ACC112 (cell line): Measurements from ENCODE around the gene ZBTB34.

Experiments used
- H2AFZ ChIP-seq: fragments of 200-600 bp; sonication (generic); one replicate; pipeline ENCODE4 v1.6.0; 2017; ENCODE audit warnings: antibody characterized with exemption, low read length; ENCODE audit not compliant: unreplicated experiment
- H3K27ac ChIP-seq: fragments of 200-600 bp; sonication (generic); 2 replicates; pipeline ENCODE4 v1.5.1; 2014; ENCODE audit warnings: low read depth, mild to moderate bottlenecking, antibody characterized with exemption, low read length, moderate library complexity
- H3K27me3 ChIP-seq: fragments of 200-600 bp; sonication (generic); 2 replicates; pipeline ENCODE4 v1.6.1; 2014; ENCODE audit warnings: mild to moderate bottlenecking, antibody characterized with exemption, low read length, moderate library complexity, mixed read lengths; ENCODE audit not compliant: insufficient read depth
- H3K36me3 ChIP-seq: fragments of 200-600 bp; sonication (generic); 2 replicates; pipeline ENCODE4 v1.6.1; 2016; ENCODE audit warnings: mild to moderate bottlenecking, antibody characterized with exemption, low read length, moderate library complexity, mixed read lengths; ENCODE audit not compliant: insufficient read depth
- H3K4me1 ChIP-seq: fragments of 200-600 bp; sonication (generic); one replicate; pipeline ENCODE4 v1.6.1; 2016; ENCODE audit warnings: low read length, mixed read lengths; ENCODE audit not compliant: insufficient read depth, unreplicated experiment, control insufficient read depth
- H3K4me3 ChIP-seq: fragments of 200-600 bp; sonication (generic); 2 replicates; pipeline ENCODE4 v1.5.1; 2014; ENCODE audit warnings: mild to moderate bottlenecking, low read depth, low read length
- H3K79me2 ChIP-seq: fragments of 200-600 bp; sonication (generic); one replicate; pipeline ENCODE4 v1.6.0; 2016; ENCODE audit warnings: low read length; ENCODE audit not compliant: control insufficient read depth, unreplicated experiment, insufficient read depth

Gene ZBTB34

GRCh38 chr9:126886897-126887296, 26.5 kb downstream of the ZBTB34 start:
- no peaks in the 10 kb centered on the region for H3K4me1 ChIP-seq
- H3K27ac ChIP-seq = no peak overlapping the region

GRCh38 chr9:126891676-126892075, 31.2 kb downstream of the ZBTB34 start:
- no peak overlapping the region for H3K27ac ChIP-seq
- no peaks in the 10 kb centered on the region for H3K27me3 ChIP-seq
- no peak overlapping the region for H3K4me3 ChIP-seq
- no peaks in the 10 kb centered on the region for H3K79me2 ChIP-seq
- no peaks in the 10 kb centered on the region for H3K36me3 ChIP-seq
- no peaks in the 10 kb centered on the region for H3K4me1 ChIP-seq
- no peak overlapping the region for H2AFZ ChIP-seq

More at GRCh38 chr9:126886897-126887296, 26.5 kb downstream of the ZBTB34 start:
- Histone ChIP-seq H3K27me3 (no peaks in the 10 kb centered on the region), H3K4me3 (no peak overlapping the region), H3K36me3 (no peaks in the 10 kb centered on the region), H2AFZ (no peak overlapping the region), H3K79me2 (no peaks in the 10 kb centered on the region)

GRCh38 chr9:126893079-126893478, 32.6 kb downstream of the ZBTB34 start:
- Histone ChIP-seq H3K4me3 (no peak overlapping the region), H3K4me1 (no peaks in the 10 kb centered on the region)

GRCh38 chr9:126894052-126894603, 33.7 kb downstream of the ZBTB34 start:
- no peaks in the 10 kb centered on the region for H3K4me1 ChIP-seq

More at GRCh38 chr9:126893079-126893478, 32.6 kb downstream of the ZBTB34 start:
- Histone ChIP-seq H3K27ac (no peak overlapping the region), H3K27me3 (no peaks in the 10 kb centered on the region), H3K36me3 (no peaks in the 10 kb centered on the region), H3K79me2 (no peaks in the 10 kb centered on the region), H2AFZ (no peak overlapping the region)

GRCh38 chr9:126902210-126902609, 41.8 kb downstream of the ZBTB34 start:
- no peak overlapping the region for H3K27ac ChIP-seq
- H3K4me3 ChIP-seq = no peak overlapping the region
- H3K4me1 ChIP-seq = no peaks in the 10 kb centered on the region
- H2AFZ ChIP-seq = no peak overlapping the region
- peaks cover 27% of the 10 kb centered on the region for H3K27me3 ChIP-seq
- no peaks in the 10 kb centered on the region for H3K36me3 ChIP-seq
- no peaks in the 10 kb centered on the region for H3K79me2 ChIP-seq

More at GRCh38 chr9:126894052-126894603, 33.7 kb downstream of the ZBTB34 start:
- Histone ChIP-seq H3K79me2 (no peaks in the 10 kb centered on the region), H2AFZ (no peak overlapping the region), H3K4me3 (no peak overlapping the region), H3K36me3 (no peaks in the 10 kb centered on the region), H3K27me3 (no peaks in the 10 kb centered on the region), H3K27ac (no peak overlapping the region)

- Histone ChIP-seq H3K4me1 (no peaks in the 10 kb centered on the region), H3K36me3 (no peaks in the 10 kb centered on the region), H3K27ac (no peak overlapping the region), H3K27me3 (peaks cover 45% of the 10 kb centered on the region), H3K79me2 (no peaks in the 10 kb centered on the region), H3K4me3 (no peak overlapping the region), H2AFZ (no peak overlapping the region)
These were observed 44.1 kb downstream of the ZBTB34 start for GRCh38 chr9:126904586-126904985.

GRCh38 chr9:126906091-126906490, 45.7 kb downstream of the ZBTB34 start:
- Histone ChIP-seq H3K27ac (no peak overlapping the region), H2AFZ (no peak overlapping the region), H3K79me2 (no peaks in the 10 kb centered on the region), H3K36me3 (no peaks in the 10 kb centered on the region), H3K4me1 (no peaks in the 10 kb centered on the region), H3K27me3 (peaks cover 47% of the 10 kb centered on the region), H3K4me3 (no peak overlapping the region)

- Histone ChIP-seq H3K36me3 (no peaks in the 10 kb centered on the region), H3K27ac (no peak overlapping the region), H3K4me3 (no peak overlapping the region), H3K4me1 (no peaks in the 10 kb centered on the region), H3K79me2 (no peaks in the 10 kb centered on the region), H2AFZ (no peak overlapping the region), H3K27me3 (peaks cover 55% of the 10 kb centered on the region)
These were observed 46.6 kb downstream of the ZBTB34 start for GRCh38 chr9:126907058-126907457.

GRCh38 chr9:126914458-126915280, 54.2 kb downstream of the ZBTB34 start, which contains the start of gene RALGPS1:
RALGPS1 (plus strand) TSS chr9:126914782; CDS start chr9:126962290, 47,508 bp downstream.
- Histone ChIP-seq H2AFZ (peak within 1 kb of the TSS; percentile 53), H3K79me2 (no peaks in the 10 kb centered on the region), H3K4me3 (peak within 1 kb of the TSS; percentile 78), H3K4me1 (no peaks in the 10 kb centered on the region), H3K36me3 (no peaks in the 10 kb centered on the region), H3K27me3 (peaks cover 31% of the 10 kb centered on the region), H3K27ac (no peak within 1 kb of the TSS)

GRCh38 chr9:126915281-126915816, 54.9 kb downstream of the ZBTB34 start:
- no peak overlapping the region for H3K4me3 ChIP-seq

More at GRCh38 chr9:126915281-126915816, 54.9 kb downstream of the ZBTB34 start:
- no peak overlapping the region for H2AFZ ChIP-seq
- no peaks in the 10 kb centered on the region for H3K79me2 ChIP-seq
- no peak overlapping the region for H3K27ac ChIP-seq
- peaks cover 38% of the 10 kb centered on the region for H3K27me3 ChIP-seq
- no peaks in the 10 kb centered on the region for H3K4me1 ChIP-seq
- H3K36me3 ChIP-seq = no peaks in the 10 kb centered on the region
